Mesothelial cell of epicardium (in vitro differentiated cells): ENCODE data around the gene PCDHGB5. TPM values are rescaled to one million over a fixed set of nuclear protein-coding genes. Genes with fewer than 3 reads are reported as not detected.
A peak's percentile ranks its signal among the peaks of the same experiment; 100 is the strongest.
"Not testable (repeated sequence)": the region's sequence is repeated elsewhere in the genome, so short reads cannot be mapped to it uniquely, and the experiment has no call there.

Experiments used
- DNase-seq, 2 experiments: peaks; one replicate each; pipeline ENCODE4 v3.0.0; 2021; ENCODE audit warnings: low spot score in 2 of 2; ENCODE audit not compliant: unreplicated experiment in 2 of 2
- H3K27ac Mint-ChIP-seq: 2 replicates; pipeline ENCODE4 v1.8.0; 2021; ENCODE audit warnings: mixed read lengths
- H3K27me3 Mint-ChIP-seq: 2 replicates; pipeline ENCODE4 v1.8.0; 2021; ENCODE audit warnings: low read depth, mixed read lengths
- H3K36me3 Mint-ChIP-seq: 2 replicates; pipeline ENCODE4 v1.8.0; 2021; ENCODE audit warnings: mixed read lengths
- H3K4me1 Mint-ChIP-seq: 2 replicates; pipeline ENCODE4 v1.8.0; 2021; ENCODE audit warnings: mixed read lengths
- H3K4me3 Mint-ChIP-seq: 2 replicates; pipeline ENCODE4 v1.8.0; 2021; ENCODE audit warnings: mild to moderate bottlenecking, moderate library complexity, mixed read lengths
- H3K9me3 Mint-ChIP-seq: 2 replicates; pipeline ENCODE4 v1.8.0; 2021; ENCODE audit warnings: mixed read lengths
- CTCF ChIP-seq: fragments of 200-600 bp; sonication (generic); IDR thresholded peaks from one replicate; pipeline ENCODE4 v1.5.0; 2021; ENCODE audit warnings: antibody characterized with exemption; ENCODE audit not compliant: unreplicated experiment
- total RNA-seq: library from RNA; stranded (reverse); gene quantifications from 3 replicates; pipeline ENCODE4 v1.2.1, GENCODE V29; 2021

PCDHGB5 gene
- 3.3 to 4.5 TPM (median 3.9 TPM) in 3 replicates for total RNA-seq

- DNase-seq, H3K4me1 Mint-ChIP-seq, H3K27ac Mint-ChIP-seq, H3K4me3 Mint-ChIP-seq, H3K27me3 Mint-ChIP-seq: not testable (repeated sequence)
- Mint-ChIP-seq H3K36me3 (peaks cover 47% of the 10 kb centered on the region), H3K9me3 (peaks cover 49% of the 10 kb centered on the region)
These were observed at the start of gene PCDHGB5 for GRCh38 chr5:141397756-141398551. Gene PCDHGB5, plus strand, starts transcription at chr5:141397947. Its CDS starts 181 bp downstream, at chr5:141398128.

- H3K4me3 Mint-ChIP-seq, result peak within 1 kb of the TSS; percentile 39
- no peak for TF ChIP-seq CTCF
- H3K4me1 Mint-ChIP-seq, result no peaks in the 10 kb centered on the region
- peaks cover 10% of the 10 kb centered on the region for H3K36me3 Mint-ChIP-seq
- no peaks in the 10 kb centered on the region for H3K27me3 Mint-ChIP-seq
- DNase-seq, result no peak
- peaks cover 52% of the 10 kb centered on the region for H3K9me3 Mint-ChIP-seq
- no peak within 1 kb of the TSS for H3K27ac Mint-ChIP-seq
These were observed 47.7 kb upstream of the PCDHGB5 start, which contains the start of gene PCDHGB1 for GRCh38 chr5:141349917-141350619. Gene PCDHGB1, plus strand, starts transcription at chr5:141350099. Its CDS starts 162 bp downstream, at chr5:141350261.

- no peak overlapping the region for H3K4me3 Mint-ChIP-seq
- TF ChIP-seq CTCF, result no peak
- no peak for DNase-seq
- H3K9me3 Mint-ChIP-seq, result peaks cover 60% of the 10 kb centered on the region
- H3K4me1 Mint-ChIP-seq, result no peaks in the 10 kb centered on the region
- H3K27me3 Mint-ChIP-seq, result no peaks in the 10 kb centered on the region
- peaks cover 8% of the 10 kb centered on the region for H3K36me3 Mint-ChIP-seq
- no peak overlapping the region for H3K27ac Mint-ChIP-seq
These were observed 46.2 kb upstream of the PCDHGB5 start for GRCh38 chr5:141351591-141351990.

GRCh38 chr5:141354900-141355469, 42.8 kb upstream of the PCDHGB5 start, which contains the start of gene PCDHGA4:
Gene PCDHGA4, plus strand, starts transcription at chr5:141355021. Its CDS starts 87 bp downstream, at chr5:141355108.
- TF ChIP-seq CTCF, result peak; percentile 63
- Mint-ChIP-seq H3K4me3 (no peak within 1 kb of the TSS), H3K27ac (no peak within 1 kb of the TSS), H3K36me3 (peaks cover 9% of the 10 kb centered on the region), H3K4me1 (no peaks in the 10 kb centered on the region), H3K9me3 (peaks cover 60% of the 10 kb centered on the region), H3K27me3 (no peaks in the 10 kb centered on the region)
- no peak for DNase-seq

- TF ChIP-seq CTCF, result no peak
- Mint-ChIP-seq H3K4me3 (no peak overlapping the region), H3K36me3 (peaks cover 9% of the 10 kb centered on the region), H3K4me1 (no peaks in the 10 kb centered on the region), H3K27me3 (no peaks in the 10 kb centered on the region), H3K27ac (no peak overlapping the region), H3K9me3 (peaks cover 60% of the 10 kb centered on the region)
- DNase-seq, result no peak
These were observed 42.1 kb upstream of the PCDHGB5 start for GRCh38 chr5:141355641-141356040.

GRCh38 chr5:141356133-141356532, 41.6 kb upstream of the PCDHGB5 start:
- Mint-ChIP-seq H3K9me3 (peaks cover 61% of the 10 kb centered on the region), H3K27me3 (no peaks in the 10 kb centered on the region), H3K4me1 (no peaks in the 10 kb centered on the region), H3K36me3 (peaks cover 14% of the 10 kb centered on the region), H3K27ac (no peak overlapping the region), H3K4me3 (no peak overlapping the region)
- no peak for TF ChIP-seq CTCF
- DNase-seq, result no peak
